HG02642 (cell line): Measurements from ENCODE around the gene PTTG2.
"Not testable (repeated sequence)": the region's sequence is repeated elsewhere in the genome, so short reads cannot be mapped to it uniquely, and the experiment has no call there.

Experiments
- ATAC-seq: cut with Tn5 transposase; IDR thresholded peaks from one replicate; pipeline ENCODE4 v1.9.1; 2021; ENCODE audit warnings: mild to moderate bottlenecking; ENCODE audit not compliant: unreplicated experiment, poor library complexity

The PTTG2 gene

DNA sequence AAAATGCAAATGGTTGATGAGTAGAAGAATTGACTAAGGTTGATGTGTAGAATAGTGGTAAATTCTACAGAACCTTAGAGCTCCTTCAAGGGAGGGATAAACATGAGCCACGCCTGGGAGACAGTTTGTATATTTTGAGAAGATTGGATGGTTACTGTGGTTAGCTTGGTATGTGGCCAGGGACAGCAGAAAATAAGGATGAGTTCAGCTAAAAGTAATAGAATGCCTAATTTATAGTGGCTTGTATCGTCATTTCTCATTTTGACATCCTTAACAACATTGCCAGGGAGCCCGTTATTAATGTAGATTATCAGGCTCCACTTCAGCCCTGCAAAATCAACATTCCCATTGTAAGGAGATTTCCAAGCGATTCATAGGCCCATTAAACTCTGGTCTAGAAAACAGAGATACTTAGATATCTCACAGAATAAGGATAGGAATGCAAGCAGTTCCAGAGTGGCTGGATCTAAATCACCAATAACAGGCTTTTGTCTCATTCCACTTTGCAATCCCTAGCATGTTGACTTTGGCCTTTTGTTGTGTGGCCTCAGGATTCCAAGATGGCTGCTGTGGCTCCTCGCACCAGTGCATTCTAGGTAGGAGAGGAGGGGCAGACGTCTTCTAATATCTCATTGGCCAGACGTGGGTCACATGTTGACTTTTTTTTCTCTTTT is 6.4 kb upstream of the PTTG2 start:
- no peak for ATAC-seq

DNA sequence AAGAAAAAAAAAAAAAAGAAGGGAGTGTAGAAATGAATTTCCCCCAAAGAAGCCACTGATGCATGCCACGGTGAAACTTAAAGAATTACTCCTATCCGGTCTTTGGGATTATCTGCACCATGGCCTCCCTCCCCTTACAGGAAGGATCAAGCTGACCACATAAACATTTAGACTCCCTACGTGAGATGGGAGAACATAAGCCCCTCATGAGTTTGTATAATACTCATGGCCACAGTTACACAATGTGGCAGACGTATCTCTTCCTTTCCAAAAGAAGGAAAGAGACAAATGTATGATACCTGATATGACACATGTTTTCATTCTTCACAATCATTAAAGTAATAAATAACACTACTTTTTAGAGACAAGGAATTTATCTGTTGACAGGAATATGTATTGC is 3.3 kb upstream of the PTTG2 start:
- ATAC-seq = no peak

DNA sequence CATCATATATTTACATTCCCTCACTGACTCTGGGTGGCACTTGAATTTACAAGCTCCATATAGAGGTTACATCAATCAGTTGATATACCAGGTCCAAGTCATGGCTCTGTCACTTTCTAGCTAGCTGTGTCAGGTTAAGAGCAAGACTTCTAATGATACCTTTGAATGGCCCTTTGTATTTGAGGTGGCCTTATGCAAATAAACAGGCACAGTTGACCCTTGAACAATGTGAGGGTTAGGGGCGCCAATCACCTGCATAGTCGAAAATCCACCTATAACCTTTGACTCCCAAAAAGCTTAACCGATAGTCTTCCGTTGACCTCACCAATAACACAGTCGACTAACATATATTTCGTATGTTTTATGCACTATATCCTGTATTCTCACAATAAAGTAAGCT is 1.3 kb upstream of the PTTG2 start:
- ATAC-seq = no peak

DNA sequence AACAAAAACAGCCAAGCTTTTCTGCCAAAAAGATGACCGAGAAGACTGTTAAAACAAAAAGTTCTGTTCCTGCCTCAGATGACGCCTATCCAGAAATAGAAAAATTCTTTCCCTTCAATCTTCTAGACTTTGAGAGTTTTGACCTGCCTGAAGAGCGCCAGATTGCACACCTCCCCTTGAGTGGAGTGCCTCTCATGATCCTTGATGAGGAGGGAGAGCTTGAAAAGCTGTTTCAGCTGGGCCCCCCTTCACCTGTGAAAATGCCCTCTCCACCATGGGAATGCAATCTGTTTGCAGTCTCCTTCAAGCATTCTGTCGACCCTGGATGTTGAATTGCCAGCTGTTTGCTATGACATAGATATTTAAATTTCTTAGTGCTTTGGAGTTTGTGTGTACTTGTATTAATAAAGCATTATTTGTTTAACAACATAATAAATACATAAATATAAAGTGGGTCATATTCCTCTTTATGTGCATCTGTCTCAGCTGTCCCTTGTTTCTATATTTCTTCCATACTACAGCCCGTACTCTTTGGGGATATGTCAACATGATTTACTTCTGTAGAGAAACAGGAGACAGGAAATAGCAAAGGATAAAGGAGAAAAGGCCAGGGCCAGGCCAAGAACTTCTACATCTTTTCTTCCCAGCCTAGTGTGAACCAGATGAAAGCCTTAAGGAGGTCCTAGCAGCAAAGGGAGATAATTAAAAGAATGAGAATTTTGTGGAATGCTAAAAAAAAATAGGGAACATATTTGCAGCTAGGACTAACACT is 667 bp downstream of the PTTG2 start:
- no peak for ATAC-seq

DNA sequence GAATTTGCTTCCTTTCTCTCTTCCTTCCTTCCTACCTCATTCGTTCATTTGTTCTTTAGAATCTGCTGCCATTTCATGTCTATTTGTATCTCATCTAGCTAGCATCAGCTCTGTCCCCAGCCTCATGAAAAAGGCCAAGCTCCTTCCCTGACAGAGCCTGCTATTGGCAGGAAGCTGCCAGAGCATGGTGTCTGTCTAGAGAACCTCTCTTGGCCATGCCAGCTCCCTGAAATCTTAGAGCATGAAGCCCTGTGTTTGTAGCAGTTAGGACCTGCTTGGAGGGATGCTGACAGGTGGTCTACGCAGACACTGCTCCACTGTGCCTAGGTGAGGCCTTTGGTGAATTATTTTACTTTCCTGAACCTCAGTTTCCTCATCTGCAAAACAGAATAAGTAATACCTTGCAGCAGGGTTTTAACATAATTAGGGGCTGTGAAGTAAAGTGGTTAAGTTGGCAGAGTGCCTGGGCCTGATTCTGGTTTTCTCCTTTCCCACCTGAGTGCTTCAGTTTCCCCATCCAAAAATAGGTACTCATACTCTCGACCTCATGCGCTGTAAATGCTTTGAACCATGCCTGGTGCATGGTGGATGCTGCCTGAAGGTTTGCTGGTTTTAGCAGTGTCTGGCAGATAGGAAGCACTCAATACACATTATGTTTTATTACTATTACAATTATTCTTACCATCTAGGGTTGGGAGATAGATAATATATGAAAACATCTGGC is 4.7 kb downstream of the PTTG2 start:
- ATAC-seq = peak; percentile 68

DNA sequence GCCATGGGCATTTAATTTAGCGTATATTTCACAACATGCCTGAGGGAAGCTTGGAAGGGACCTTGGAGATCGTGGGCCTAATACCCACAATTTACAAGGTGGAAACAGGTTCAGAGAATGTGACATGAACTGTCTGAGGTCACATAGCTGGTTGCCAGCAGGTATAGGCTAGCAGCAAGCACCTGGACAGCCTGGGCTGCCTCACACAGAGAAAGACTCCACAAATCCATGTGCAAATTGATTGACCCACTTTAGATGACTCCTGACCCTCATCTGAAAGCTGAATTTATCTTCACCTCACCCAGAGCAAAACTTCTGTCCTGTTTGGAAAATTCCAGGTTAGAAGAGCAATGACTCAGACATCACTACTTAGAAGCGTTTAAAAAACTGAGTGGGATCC is 5.8 kb downstream of the PTTG2 start:
- no peak for ATAC-seq

DNA sequence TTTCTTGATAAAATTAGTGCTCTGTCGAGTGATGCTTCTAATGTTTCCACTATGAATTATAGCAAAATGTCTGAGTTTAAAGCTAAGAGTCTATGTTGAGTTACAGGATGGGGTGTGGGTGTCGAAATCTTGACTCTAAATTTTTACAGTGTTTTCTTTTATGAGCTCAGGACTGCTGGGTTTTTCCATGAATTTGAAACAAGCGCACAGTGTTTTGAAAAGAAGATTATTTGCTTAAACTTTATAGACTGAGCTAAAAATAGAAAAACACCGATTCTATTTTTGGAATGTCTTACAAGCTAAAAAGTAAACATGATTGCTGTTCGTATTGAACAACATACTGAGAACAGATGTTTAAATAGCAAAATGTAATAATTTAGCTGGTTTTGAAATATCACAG is 7.5 kb downstream of the PTTG2 start:
- no peak for ATAC-seq

DNA sequence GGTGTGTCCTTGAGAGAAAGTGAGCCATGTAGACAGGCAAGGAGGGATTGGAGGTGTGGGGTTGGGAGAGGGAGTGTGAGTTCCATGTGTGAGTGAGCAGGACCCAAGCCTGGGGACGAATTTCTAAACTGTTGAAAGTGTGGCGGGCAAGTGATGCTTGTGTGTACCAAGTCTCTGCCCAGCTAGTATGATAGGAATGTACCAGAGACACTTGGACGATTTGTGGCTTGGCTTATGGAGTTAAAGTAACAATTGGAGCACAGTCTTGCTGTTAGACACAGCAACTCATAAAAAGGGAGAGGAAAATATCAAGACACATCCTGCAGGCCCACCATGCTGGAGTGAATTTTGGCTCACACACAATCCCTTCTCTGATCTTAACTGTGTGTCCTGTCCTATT is 8.5 kb downstream of the PTTG2 start:
- no peak for ATAC-seq

DNA sequence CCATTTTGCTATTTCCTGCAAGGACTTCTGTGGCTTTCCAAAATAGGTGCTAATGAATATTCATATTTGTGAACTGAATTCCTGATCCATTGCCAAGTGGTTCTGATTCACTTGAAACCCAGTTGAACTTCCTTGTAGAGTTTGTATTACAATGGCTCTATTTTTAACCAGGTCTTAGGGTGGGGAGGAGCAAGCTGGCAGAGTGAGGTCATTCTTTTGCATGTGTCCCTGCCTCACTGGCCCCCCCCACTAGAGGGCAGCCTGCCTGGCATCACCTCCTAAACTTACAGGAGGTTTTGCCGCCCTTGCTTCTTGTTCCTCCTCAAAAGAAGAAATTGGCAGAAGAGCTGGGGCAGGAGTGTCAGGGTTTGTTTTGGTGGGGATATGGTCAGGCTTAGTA is 10.5 kb downstream of the PTTG2 start:
- ATAC-seq = peak; percentile 72

DNA sequence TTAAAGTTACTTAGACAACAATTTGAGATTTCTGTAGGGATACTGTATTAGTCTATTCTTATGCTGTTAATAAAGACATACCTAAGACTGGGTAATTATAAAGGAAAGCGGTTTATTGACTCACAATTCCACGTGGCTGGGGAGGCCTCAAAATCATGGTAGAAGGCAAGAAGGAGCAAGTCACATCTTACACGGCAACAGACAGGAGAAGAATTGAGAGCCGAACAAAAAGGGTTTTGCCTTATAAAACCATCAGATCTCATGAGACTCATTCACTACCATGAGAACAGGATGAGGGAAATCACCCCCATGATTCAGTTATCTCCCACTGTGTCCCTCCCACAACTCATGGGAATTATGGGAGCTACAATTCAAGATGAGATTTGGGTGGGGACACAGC is 11.0 kb downstream of the PTTG2 start:
- ATAC-seq = no peak

DNA sequence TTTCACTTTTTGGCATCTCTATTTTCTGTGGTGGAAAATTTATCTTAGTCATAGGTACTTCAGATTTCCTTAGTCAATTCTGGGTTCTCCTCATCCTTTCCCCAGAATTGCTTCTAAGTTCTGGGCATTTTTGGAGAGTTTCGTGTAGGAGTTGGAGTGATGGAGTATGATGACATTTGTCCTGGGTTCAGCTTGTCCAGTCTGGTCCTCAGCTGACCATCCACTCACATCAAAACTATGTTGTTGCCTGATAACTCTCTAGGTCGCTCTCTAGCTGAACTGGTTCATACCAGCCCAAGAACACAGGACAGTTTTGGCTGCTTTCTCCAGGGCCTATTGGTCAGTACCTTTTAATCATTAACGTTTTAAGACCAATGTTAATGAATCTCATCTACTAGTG is 13.2 kb downstream of the PTTG2 start:
- no peak for ATAC-seq

DNA sequence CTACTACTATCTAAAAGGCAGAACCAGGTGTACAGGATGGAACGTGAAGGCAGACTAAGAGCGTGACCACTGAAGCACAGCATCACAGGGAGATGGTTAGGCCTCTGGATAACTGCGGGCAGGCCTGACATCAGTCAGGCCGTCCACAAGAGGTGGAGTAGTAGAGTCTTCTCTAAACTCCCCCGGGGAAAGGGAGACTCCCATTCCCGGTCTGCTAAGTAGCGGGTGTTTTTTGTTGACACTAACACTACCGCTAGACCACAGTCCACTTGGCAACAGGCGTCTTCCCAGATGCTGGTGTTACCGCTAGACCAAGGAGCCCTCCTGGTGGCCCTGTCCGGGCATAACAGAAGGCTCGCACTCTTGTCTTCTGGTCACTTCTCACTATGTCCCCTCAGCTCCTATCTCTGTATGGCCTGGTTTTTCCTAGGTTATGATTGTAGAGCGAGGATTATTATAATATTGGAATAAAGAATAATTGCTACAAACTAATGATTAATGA is 15.2 kb downstream of the PTTG2 start:
- not testable (repeated sequence) for ATAC-seq

DNA sequence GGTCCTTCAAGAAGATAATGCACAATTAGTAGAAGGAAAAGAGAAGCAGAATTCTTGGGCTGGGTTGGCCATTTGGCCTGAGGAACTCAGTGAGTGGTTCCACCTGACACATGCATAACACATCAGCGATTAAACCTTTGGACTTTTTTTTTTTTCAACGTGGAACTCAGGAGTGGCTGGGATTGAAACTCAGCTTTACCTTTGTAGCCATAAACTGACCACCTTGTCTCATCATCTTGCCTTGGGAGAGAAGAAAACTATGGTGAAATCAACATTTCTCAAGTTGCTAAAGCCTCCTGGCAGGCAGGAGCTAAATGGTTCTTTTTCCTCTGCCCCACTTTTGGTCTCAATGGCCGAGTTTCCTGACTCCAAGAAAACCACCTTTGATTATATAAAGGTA is 16.3 kb downstream of the PTTG2 start:
- no peak for ATAC-seq

DNA sequence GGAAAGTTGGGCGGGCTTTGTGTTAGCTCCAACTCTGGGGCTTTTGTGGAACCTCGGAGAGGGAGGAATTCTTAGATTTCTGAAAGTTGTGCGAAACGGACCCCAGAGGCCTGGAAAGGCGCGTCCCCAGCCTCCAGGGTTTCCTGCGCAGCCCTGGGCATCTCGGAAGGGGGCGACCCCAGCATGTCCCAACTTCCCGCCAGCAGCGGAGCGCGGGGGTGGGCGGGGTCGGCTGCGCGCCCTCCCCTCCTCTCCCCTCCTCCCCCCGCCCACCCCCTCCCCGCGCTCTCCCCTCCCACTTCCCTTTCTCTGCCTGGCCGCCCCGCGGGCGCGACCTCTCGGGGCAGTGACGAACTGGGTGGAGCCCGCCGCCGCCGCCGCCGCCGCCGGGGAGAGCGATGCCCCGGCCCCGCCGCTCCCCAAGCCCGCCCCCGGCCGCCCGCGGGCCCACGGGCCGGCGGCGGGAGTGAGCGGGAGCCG is 16.8 kb downstream of the PTTG2 start:
- peak; percentile 79 for ATAC-seq

DNA sequence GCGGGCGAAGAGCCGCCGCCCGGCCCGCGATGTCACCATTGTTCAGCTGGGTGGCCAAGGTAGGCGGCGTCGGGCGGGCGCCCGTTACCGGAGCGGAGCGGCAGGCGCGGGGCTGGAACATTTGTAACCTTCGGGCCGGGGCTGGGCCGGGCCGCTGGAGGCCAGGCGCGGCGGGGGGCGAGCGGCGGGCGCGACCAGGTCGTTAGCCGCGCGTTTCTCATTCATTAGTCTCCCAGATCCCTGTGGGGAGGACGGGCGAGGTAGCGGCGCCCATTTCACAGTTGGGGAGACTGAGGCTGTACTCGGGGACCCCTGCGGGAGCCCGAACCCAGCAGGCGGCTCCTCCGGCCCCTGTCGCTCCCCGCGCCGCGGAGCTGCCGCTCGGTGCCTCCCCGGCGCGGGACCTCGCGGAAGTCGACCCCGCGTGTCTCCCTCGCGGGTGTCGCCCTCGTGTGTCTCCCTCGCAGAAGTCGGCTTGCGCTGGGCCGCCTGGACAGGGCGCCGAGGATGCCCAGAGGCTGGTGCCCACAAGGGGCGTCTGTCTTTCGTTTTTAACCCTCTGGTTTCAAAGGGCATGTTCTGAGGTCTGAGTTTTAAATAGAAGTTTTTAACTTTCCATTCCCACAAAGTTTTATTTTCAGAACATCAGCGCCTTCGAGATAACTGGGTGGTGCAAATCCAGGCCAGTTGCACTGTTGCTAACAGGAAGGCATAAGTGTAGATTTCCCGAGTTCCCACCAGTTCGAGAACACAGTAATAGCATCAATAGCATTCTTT is 17.5 kb downstream of the PTTG2 start:
- peak; percentile 72 for ATAC-seq

DNA sequence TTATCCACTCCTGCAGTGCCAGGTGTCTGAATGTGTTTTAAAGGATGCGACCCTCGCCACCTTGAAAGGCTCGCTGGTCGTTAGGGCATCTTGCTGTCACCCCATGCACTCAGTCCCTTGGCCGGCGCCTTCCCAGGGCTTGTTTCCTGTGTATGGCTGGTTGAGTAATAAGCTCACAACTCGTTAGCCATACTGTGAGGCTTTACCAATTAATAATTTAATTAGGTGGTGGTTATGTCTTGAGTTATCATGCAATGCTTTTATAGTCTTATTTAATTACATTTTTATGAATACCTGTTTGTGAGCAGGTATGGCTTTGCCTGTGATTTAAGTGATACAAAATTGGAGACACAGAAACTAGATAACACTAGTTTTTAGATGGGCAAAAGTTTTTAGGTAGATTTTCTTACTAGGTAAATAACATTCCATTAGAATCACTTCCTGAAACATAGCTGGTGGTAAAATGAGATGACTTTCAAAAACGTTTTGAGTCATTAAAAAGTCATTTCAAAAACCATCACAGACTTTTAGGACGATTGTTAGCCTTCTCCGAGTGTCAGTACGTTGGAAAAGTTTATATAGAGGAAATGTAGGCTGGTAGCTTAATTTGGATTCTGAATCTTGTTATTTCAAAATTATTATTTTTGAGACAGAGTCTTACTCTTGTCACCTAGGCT is 18.2 kb downstream of the PTTG2 start:
- peak; percentile 20 for ATAC-seq

DNA sequence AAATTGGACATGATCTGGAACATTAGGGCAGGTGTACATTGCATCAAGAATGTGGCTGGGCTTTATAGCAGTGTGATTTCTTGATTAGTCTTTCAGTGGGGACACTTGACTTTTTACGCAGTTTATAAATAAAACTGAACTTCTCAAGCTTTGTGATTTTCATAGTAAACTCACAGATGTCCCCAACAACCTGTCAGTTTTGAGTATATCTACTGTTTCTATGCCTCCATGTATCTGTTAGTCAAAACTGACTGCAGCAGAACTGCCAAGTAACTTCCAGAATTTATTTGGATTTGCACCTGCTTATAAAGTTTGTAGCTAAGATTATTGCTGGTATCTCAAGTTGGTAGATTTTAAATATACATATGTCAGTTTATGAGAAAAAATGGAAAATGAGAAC is 20.0 kb downstream of the PTTG2 start:
- no peak for ATAC-seq

DNA sequence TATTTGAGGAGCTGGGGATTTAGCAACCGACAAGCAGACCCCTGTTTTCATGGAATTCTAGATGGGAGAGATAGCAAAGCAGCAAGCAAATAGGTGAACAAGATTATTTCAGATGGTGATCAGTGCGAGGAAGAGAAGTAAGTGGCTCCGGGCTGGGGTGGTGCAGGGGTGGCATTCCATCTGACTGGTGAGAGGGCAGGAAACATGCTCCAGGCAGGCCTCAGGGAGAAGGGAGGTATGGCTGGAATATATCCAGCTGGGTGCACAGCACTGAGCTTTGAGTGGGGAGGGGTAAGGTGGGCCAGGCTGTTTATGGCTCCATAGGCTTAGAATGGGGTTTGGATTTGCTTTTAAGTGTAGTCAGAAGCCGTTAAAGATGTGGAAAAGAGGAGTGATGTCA is 21.2 kb downstream of the PTTG2 start:
- no peak for ATAC-seq

DNA sequence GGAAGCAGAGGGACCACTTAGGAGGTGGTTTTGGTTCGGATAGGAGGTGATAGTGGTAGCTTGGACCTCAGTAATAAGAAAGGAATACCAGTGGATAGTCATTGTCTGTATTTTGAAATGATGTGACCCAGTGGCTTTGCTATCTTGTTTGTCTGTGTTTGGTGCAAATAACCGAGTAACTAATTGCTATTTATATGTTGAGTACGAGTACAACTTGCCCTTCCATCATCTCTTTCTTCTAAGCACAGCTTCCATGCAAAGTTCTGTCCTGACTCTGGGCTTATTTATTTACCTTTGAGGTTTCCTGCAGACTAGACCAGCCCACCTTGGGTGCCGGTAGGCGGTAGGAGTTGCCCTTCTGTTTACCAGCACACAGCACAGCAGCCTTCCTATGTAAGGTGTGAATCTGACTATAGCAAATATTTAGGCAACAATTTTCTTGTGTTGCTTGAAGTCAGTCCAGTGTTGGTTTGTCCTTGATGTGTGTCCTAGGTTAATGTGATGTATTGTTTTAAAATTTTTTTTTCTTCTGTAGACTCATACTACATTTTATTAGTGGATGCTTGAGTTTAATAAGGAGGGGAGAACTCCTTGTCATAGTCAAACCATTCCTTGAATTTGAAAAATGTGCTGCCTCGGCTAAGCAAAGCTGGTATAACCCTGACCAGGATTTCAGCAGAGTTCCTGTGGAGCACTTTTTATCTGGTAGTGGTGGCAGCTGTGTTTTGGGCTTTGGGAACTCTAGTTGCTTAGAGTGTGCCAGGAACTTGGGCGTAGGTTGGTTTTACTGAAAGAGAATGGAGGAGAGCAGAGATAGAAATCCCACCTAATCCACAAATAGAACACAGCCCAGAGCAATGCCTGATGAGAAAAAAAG is 21.9 kb downstream of the PTTG2 start:
- no peak for ATAC-seq
